Duodenal mucosa (tissue), 2 donors: Measurements from ENCODE around the gene CFAP46.

Source experiments
- H3K27ac ChIP-seq: one replicate; pipeline ENCODE4 v1.7.0; 2013; ENCODE audit warnings: low read depth, low read length
- H3K27me3 ChIP-seq, 2 donors: one replicate each; pipeline ENCODE4 v1.7.0; 2013; ENCODE audit warnings: low read length in 2 of 2, control low read depth in 1 of 2; ENCODE audit not compliant: insufficient read depth in 2 of 2, control insufficient read depth in 1 of 2
- H3K36me3 ChIP-seq, 2 donors: one replicate each; pipeline ENCODE4 v1.7.0; 2013; ENCODE audit warnings: low read length in 2 of 2, control low read depth in 1 of 2; ENCODE audit not compliant: insufficient read depth in 2 of 2, control insufficient read depth in 1 of 2
- H3K4me1 ChIP-seq, 2 donors: one replicate each; pipeline ENCODE4 v1.7.0; 2013; ENCODE audit warnings: low read length in 2 of 2, control low read depth in 1 of 2; ENCODE audit not compliant: insufficient read depth in 2 of 2, control insufficient read depth in 1 of 2
- H3K4me3 ChIP-seq, 2 donors: one replicate each; pipeline ENCODE4 v1.7.0; 2013; ENCODE audit warnings: low read length in 2 of 2, low read depth in 1 of 2
- H3K9ac ChIP-seq, 2 donors: one replicate each; pipeline ENCODE4 v1.7.0; 2013; ENCODE audit warnings: low read length in 2 of 2, low read depth in 1 of 2
- H3K9me3 ChIP-seq, 2 donors: one replicate each; pipeline ENCODE4 v1.7.0; 2013; ENCODE audit warnings: low read length in 2 of 2, control low read depth in 1 of 2; ENCODE audit not compliant: control insufficient read depth in 1 of 2

Gene CFAP46

GRCh38 chr10:132920101-132920925, 22.1 kb downstream of the CFAP46 start:
- Histone ChIP-seq H3K4me1 (no peaks in the 10 kb centered on the region), H3K27me3 (no peaks in the 10 kb centered on the region), H3K4me3 (no peak overlapping the region), H3K36me3 (no peaks in the 10 kb centered on the region), H3K27ac (no peak overlapping the region), H3K9me3 (no peaks in the 10 kb centered on the region), H3K9ac (no peak overlapping the region)

- Histone ChIP-seq H3K4me3 (no peak overlapping the region), H3K4me1 (no peaks in the 10 kb centered on the region), H3K9ac (no peak overlapping the region), H3K9me3 (no peaks in the 10 kb centered on the region), H3K36me3 (no peaks in the 10 kb centered on the region), H3K27ac (no peak overlapping the region), H3K27me3 (no peaks in the 10 kb centered on the region)
Observed at GRCh38 chr10:132919374-132920100, 22.8 kb downstream of the CFAP46 start.

- Histone ChIP-seq H3K4me3 (no peak overlapping the region), H3K9ac (no peak overlapping the region), H3K9me3 (no peaks in the 10 kb centered on the region), H3K4me1 (no peaks in the 10 kb centered on the region), H3K36me3 (no peaks in the 10 kb centered on the region), H3K27ac (no peak overlapping the region), H3K27me3 (no peaks in the 10 kb centered on the region)
Observed at GRCh38 chr10:132918617-132919373, 23.6 kb downstream of the CFAP46 start.

- Histone ChIP-seq H3K4me1 (no peaks in the 10 kb centered on the region), H3K36me3 (no peaks in the 10 kb centered on the region), H3K27me3 (no peaks in the 10 kb centered on the region), H3K9me3 (no peaks in the 10 kb centered on the region), H3K9ac (no peak overlapping the region), H3K27ac (no peak overlapping the region), H3K4me3 (no peak overlapping the region)
Observed at GRCh38 chr10:132918264-132918616, 24.1 kb downstream of the CFAP46 start.

GRCh38 chr10:132916956-132917666, 25.3 kb downstream of the CFAP46 start:
- Histone ChIP-seq H3K27ac (no peak overlapping the region), H3K9ac (no peak overlapping the region), H3K27me3 (no peaks in the 10 kb centered on the region)

GRCh38 chr10:132916421-132916841, 25.9 kb downstream of the CFAP46 start:
- Histone ChIP-seq H3K9ac (no peak overlapping the region), H3K36me3 (no peaks in the 10 kb centered on the region), H3K4me1 (no peaks in the 10 kb centered on the region), H3K4me3 (no peak overlapping the region), H3K9me3 (no peaks in the 10 kb centered on the region), H3K27ac (no peak overlapping the region), H3K27me3 (no peaks in the 10 kb centered on the region)

More at GRCh38 chr10:132916956-132917666, 25.3 kb downstream of the CFAP46 start:
- Histone ChIP-seq H3K36me3 (no peaks in the 10 kb centered on the region), H3K4me3 (no peak overlapping the region), H3K4me1 (no peaks in the 10 kb centered on the region), H3K9me3 (no peaks in the 10 kb centered on the region)

GRCh38 chr10:132915411-132915810, 27.0 kb downstream of the CFAP46 start:
- H3K4me1 ChIP-seq = no peaks in the 10 kb centered on the region
- H3K9ac ChIP-seq = no peak overlapping the region
- no peaks in the 10 kb centered on the region for H3K27me3 ChIP-seq
- H3K36me3 ChIP-seq = no peaks in the 10 kb centered on the region
- H3K9me3 ChIP-seq = no peaks in the 10 kb centered on the region
- H3K27ac ChIP-seq = no peak overlapping the region
- no peak overlapping the region for H3K4me3 ChIP-seq

- H3K9ac ChIP-seq = no peak overlapping the region
- no peaks in the 10 kb centered on the region for H3K9me3 ChIP-seq
- no peaks in the 10 kb centered on the region for H3K36me3 ChIP-seq
- H3K4me1 ChIP-seq = no peaks in the 10 kb centered on the region
- H3K4me3 ChIP-seq = no peak overlapping the region
- H3K27ac ChIP-seq = no peak overlapping the region
- H3K27me3 ChIP-seq = no peaks in the 10 kb centered on the region
Observed at GRCh38 chr10:132914732-132915131, 27.6 kb downstream of the CFAP46 start.

GRCh38 chr10:132913559-132914115, 28.7 kb downstream of the CFAP46 start:
- no peak overlapping the region for H3K27ac ChIP-seq
- H3K4me1 ChIP-seq = no peaks in the 10 kb centered on the region
- H3K9me3 ChIP-seq = no peaks in the 10 kb centered on the region
- H3K36me3 ChIP-seq = no peaks in the 10 kb centered on the region
- H3K9ac ChIP-seq = no peak overlapping the region
- no peaks in the 10 kb centered on the region for H3K27me3 ChIP-seq
- no peak overlapping the region for H3K4me3 ChIP-seq
